Tibial nerve (tissue), 4 donors: ENCODE measurements around the gene SLC66A1. TPM values are rescaled to one million over a fixed set of nuclear protein-coding genes. Genes with fewer than 3 reads are reported as not detected.

ENCODE experiments used
- DNase-seq, 2 donors: peaks; one replicate each; pipeline ENCODE4 v3.0.0-alpha.2; 2019; ENCODE audit warnings: low spot score in 2 of 2
- H3K27ac ChIP-seq, 4 donors: fragments of 200-600 bp; sonication (generic) in 3 of 4; one replicate each; pipeline ENCODE4 v1.5.1; 2017 to 2019; ENCODE audit warnings: mild to moderate bottlenecking in 1 of 4
- H3K27me3 ChIP-seq, 2 donors: fragments of 200-600 bp; sonication (generic) in 1 of 2; one replicate each; pipeline versions ENCODE4 v1.5.1 to v1.6.0; 2017 to 2019
- H3K36me3 ChIP-seq, 3 donors: fragments of 200-600 bp; sonication (generic); one replicate each; pipeline ENCODE4 v1.5.1; 2018 to 2019
- H3K4me1 ChIP-seq, 4 donors: fragments of 200-600 bp; sonication (generic) in 3 of 4; one replicate each; pipeline ENCODE4 v1.5.1; 2017 to 2019
- H3K4me3 ChIP-seq, 4 donors: fragments of 200-600 bp; sonication (generic) in 3 of 4; one replicate each; pipeline ENCODE4 v1.5.1; 2017 to 2019; ENCODE audit warnings: mild to moderate bottlenecking in 1 of 4, moderate library complexity in 1 of 4
- H3K9me3 ChIP-seq, 4 donors: fragments of 200-600 bp; sonication (generic) in 3 of 4; one replicate each; pipeline ENCODE4 v1.5.1; 2017 to 2019
- EP300 ChIP-seq, 2 donors: sonication (generic); formaldehyde crosslinking; IDR thresholded peaks; one replicate each; pipeline ENCODE4 v1.6.1; 2017; ENCODE audit warnings: antibody characterized with exemption in 2 of 2, mild to moderate bottlenecking in 1 of 2
- POLR2A ChIP-seq, 2 donors: fragments of 450-650 bp; IDR thresholded peaks; one replicate each; pipeline ENCODE4 v1.6.1; 2017; ENCODE audit warnings: antibody characterized with exemption in 2 of 2, mild to moderate bottlenecking in 2 of 2, moderate library complexity in 2 of 2
- WGBS, 2 donors: methylation state at CpG; one replicate each; pipeline ENCODE4 v1.1.5; 2018; 5-methylcytosine and 5-hydroxymethylcytosine counted together
- total RNA-seq, 4 donors: library from RNA; depleted of rRNA; stranded (reverse); fragments of >200 nt; gene quantifications; one replicate each; pipeline ENCODE4 v1.1.0, GENCODE V29; 2016
- TF ChIP-seq, protein P1 (sequence below), 5 experiments: fragments of 200-600 bp in 3 of 5; fragments of 450-650 bp in 2 of 5; sonication (generic) in 3 of 5; IDR thresholded peaks; one replicate each; pipeline ENCODE4 v1.5.1; 2016 to 2019; ENCODE audit warnings: antibody characterized with exemption in 5 of 5, mild to moderate bottlenecking in 3 of 5, moderate library complexity in 2 of 5

Gene SLC66A1
- total RNA-seq, 4 donors from 2014 or later, result 14.4 to 30.3 (median 21.2) TPM

- Histone ChIP-seq H3K4me1 (peaks cover 0 to 43% (median 0%) of the 10 kb centered on the region in 4 donors), H3K9me3 (no peaks in the 10 kb centered on the region), H3K4me3 (no peak overlapping the region), H3K36me3 (peaks cover under 1 to 84% (median 6%) of the 10 kb centered on the region in 3 donors), H3K27me3 (no peaks in the 10 kb centered on the region), H3K27ac (no peak overlapping the region)
- WGBS, 2 donors, result 94 to 95% methylated on average over 5 of the region's 5 CpGs
- no peak for TF ChIP-seq POLR2A (IDR thresholded peaks at IDR 0.05)
- no peak for DNase-seq
Measured at GRCh38 chr1:19350566-19350965, 38.4 kb downstream of the SLC66A1 start.

- H3K36me3 ChIP-seq, result peaks cover 5 to 92% (median 15%) of the 10 kb centered on the region in 3 donors
- TF ChIP-seq POLR2A (IDR thresholded peaks at IDR 0.05) (no peak), EP300 (IDR thresholded peaks at IDR 0.05) (no peak)
- TF ChIP-seq, protein P1, sequence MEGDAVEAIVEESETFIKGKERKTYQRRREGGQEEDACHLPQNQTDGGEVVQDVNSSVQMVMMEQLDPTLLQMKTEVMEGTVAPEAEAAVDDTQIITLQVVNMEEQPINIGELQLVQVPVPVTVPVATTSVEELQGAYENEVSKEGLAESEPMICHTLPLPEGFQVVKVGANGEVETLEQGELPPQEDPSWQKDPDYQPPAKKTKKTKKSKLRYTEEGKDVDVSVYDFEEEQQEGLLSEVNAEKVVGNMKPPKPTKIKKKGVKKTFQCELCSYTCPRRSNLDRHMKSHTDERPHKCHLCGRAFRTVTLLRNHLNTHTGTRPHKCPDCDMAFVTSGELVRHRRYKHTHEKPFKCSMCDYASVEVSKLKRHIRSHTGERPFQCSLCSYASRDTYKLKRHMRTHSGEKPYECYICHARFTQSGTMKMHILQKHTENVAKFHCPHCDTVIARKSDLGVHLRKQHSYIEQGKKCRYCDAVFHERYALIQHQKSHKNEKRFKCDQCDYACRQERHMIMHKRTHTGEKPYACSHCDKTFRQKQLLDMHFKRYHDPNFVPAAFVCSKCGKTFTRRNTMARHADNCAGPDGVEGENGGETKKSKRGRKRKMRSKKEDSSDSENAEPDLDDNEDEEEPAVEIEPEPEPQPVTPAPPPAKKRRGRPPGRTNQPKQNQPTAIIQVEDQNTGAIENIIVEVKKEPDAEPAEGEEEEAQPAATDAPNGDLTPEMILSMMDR (IDR thresholded peaks at IDR 0.05), result no peak
- peak; percentile 41 to 52 for DNase-seq
- H3K4me3 ChIP-seq, result no peak overlapping the region
- WGBS, 2 donors, result 44 to 73% methylated on average over 9 of the region's 10 CpGs
- H3K9me3 ChIP-seq, result no peaks in the 10 kb centered on the region
- H3K27me3 ChIP-seq, result no peaks in the 10 kb centered on the region
- peaks cover 0 to 43% (median 0%) of the 10 kb centered on the region in 4 donors for H3K4me1 ChIP-seq
- H3K27ac ChIP-seq, result peak overlapping the region in 1 of 4 donors; percentile 54
Measured at GRCh38 chr1:19351873-19352272, 39.7 kb downstream of the SLC66A1 start.

GRCh38 chr1:19352839-19353238 is 40.7 kb downstream of the SLC66A1 start:
- peak overlapping the region in 1 of 4 donors; percentile 54 for H3K27ac ChIP-seq
- peaks cover 0 to 42% (median 0%) of the 10 kb centered on the region in 4 donors for H3K4me1 ChIP-seq
- H3K4me3 ChIP-seq, result no peak overlapping the region
- peaks cover 5 to 94% (median 15%) of the 10 kb centered on the region in 3 donors for H3K36me3 ChIP-seq
- TF ChIP-seq, protein P1 (IDR thresholded peaks at IDR 0.05), result no peak
- TF ChIP-seq EP300 (IDR thresholded peaks at IDR 0.05) (no peak), POLR2A (IDR thresholded peaks at IDR 0.05) (no peak)
- WGBS, 2 donors, result 65 to 72% methylated on average over 11 to 14 of the region's 14 CpGs
- H3K27me3 ChIP-seq, result no peaks in the 10 kb centered on the region
- no peak for DNase-seq
- H3K9me3 ChIP-seq, result no peaks in the 10 kb centered on the region

GRCh38 chr1:19353596-19353995 is 41.5 kb downstream of the SLC66A1 start:
- Histone ChIP-seq H3K27ac (peak overlapping the region in 1 of 4 donors; percentile 54), H3K27me3 (no peaks in the 10 kb centered on the region), H3K9me3 (no peaks in the 10 kb centered on the region), H3K36me3 (peaks cover 5 to 86% (median 15%) of the 10 kb centered on the region in 3 donors), H3K4me1 (peaks cover 0 to 39% (median 0%) of the 10 kb centered on the region in 4 donors), H3K4me3 (no peak overlapping the region)
- no peak for DNase-seq
- TF ChIP-seq POLR2A (IDR thresholded peaks at IDR 0.05) (no peak), EP300 (IDR thresholded peaks at IDR 0.05) (no peak)
- TF ChIP-seq, protein P1 (IDR thresholded peaks at IDR 0.05), result no peak
- WGBS, 2 donors, result 65 to 68% methylated on average over 3 to 6 of the region's 8 CpGs

GRCh38 chr1:19354531-19354981 is 42.4 kb downstream of the SLC66A1 start:
- WGBS, 2 donors, result 68 to 69% methylated on average over 6 of the region's 6 CpGs
- H3K27ac ChIP-seq, result no peak overlapping the region
- DNase-seq, result no peak
- peaks cover 5 to 77% (median 15%) of the 10 kb centered on the region in 3 donors for H3K36me3 ChIP-seq
- H3K9me3 ChIP-seq, result no peaks in the 10 kb centered on the region
- H3K4me3 ChIP-seq, result no peak overlapping the region
- no peaks in the 10 kb centered on the region for H3K27me3 ChIP-seq
- no peak for TF ChIP-seq EP300 (IDR thresholded peaks at IDR 0.05)
- no peak for TF ChIP-seq POLR2A (IDR thresholded peaks at IDR 0.05)
- TF ChIP-seq, protein P1 (IDR thresholded peaks at IDR 0.05), result no peak
- H3K4me1 ChIP-seq, result peaks cover 0 to 42% (median under 1%) of the 10 kb centered on the region in 4 donors
